Large intestine (tissue), 3 donors: ENCODE results near the gene COG5. TPM values are rescaled to one million over a fixed set of nuclear protein-coding genes. Genes with fewer than 3 reads are reported as not detected.

ENCODE experiments used
- DNase-seq, 2 donors: peaks; one replicate each; pipeline versions ENCODE4 v3.0.0 to v3.0.0-alpha.2; 2013
- H3K27ac ChIP-seq: one replicate; pipeline ENCODE4 v1.5.1; 2013; ENCODE audit warnings: low read length
- H3K27me3 ChIP-seq: 2 replicates; pipeline ENCODE4 v1.6.1; 2013; ENCODE audit warnings: low read length; ENCODE audit not compliant: control insufficient read depth, insufficient read depth
- H3K36me3 ChIP-seq: 2 replicates; pipeline ENCODE4 v1.6.1; 2013; ENCODE audit warnings: low read length; ENCODE audit not compliant: control insufficient read depth, insufficient read depth
- H3K4me1 ChIP-seq: one replicate; pipeline ENCODE4 v1.6.1; 2013; ENCODE audit warnings: low read length; ENCODE audit not compliant: control insufficient read depth, insufficient read depth
- H3K4me3 ChIP-seq: one replicate; pipeline ENCODE4 v1.5.1; 2013; ENCODE audit warnings: low read length
- H3K9me3 ChIP-seq: one replicate; pipeline ENCODE4 v1.6.1; 2013; ENCODE audit warnings: mild to moderate bottlenecking, low read depth, low read length, moderate library complexity; ENCODE audit not compliant: control insufficient read depth
- WGBS: methylation state at CpG from one replicate; pipeline ENCODE4 v1.1.5; 2013; ENCODE audit warnings: low lambda C conversion rate; ENCODE audit not compliant: insufficient coverage; 5-methylcytosine and 5-hydroxymethylcytosine counted together
- polyA plus RNA-seq: library from polyadenylated mRNA; unstranded; fragments of 120-200 nt; gene quantifications from one replicate; pipeline ENCODE4 v1.2.1, GENCODE V29; 2013

Gene COG5
- polyA plus RNA-seq, 1 donor = 40.7 TPM

DNA sequence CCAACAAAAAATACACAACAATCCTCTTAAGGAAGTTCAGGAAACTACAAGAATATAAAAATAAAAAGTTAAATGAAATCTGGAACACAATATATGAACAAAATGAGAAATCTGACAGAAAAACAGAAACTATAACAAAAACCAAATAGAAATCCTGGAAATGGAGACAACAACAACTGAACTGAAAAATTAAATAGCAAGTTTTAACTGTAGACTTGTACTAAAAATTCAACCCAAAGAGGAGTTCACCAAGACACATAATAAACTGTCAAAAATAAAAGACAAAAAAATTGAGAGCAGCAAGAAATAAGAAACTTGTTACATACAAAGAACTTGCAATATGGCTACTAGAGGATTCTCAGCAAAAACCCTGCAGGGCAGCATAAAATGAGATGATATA lies 349.8 kb downstream of the COG5 start:
- no peak for DNase-seq
- H3K9me3 ChIP-seq = peaks cover 25% of the 10 kb centered on the region
- peaks cover 20% of the 10 kb centered on the region for H3K36me3 ChIP-seq
- no peaks in the 10 kb centered on the region for H3K4me1 ChIP-seq
- H3K27me3 ChIP-seq = no peaks in the 10 kb centered on the region
- no peak overlapping the region for H3K4me3 ChIP-seq
- no peak overlapping the region for H3K27ac ChIP-seq

DNA sequence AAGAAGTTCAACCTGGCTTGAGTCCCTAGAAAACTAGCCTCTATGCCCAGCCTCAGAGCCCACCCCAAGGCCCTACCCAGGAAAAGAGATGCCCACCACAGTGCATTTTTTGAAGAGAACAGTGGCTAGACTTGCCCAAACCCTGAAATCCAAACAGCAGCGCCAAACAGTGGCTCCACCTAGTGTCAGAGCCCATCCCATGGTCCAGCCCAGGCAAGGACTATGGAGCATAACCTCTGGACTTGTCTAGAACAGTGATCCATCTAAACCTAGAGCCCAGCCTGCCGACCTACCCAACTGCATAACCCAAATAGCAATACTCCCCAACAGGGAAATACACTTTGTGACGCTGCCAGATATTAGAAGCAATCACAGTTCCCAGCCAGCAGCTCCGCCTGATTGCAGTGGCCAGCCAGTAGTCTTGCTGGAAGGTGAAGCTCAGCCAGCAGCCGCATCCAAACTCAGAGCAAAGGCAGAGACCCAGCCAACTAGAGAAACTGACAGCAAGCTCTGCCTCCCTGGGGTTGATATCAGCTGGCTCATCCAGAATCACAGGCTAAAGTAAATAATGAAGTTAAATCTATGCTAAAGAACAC lies 350.4 kb downstream of the COG5 start:
- H3K9me3 ChIP-seq = peaks cover 25% of the 10 kb centered on the region
- H3K36me3 ChIP-seq = peaks cover 26% of the 10 kb centered on the region
- DNase-seq = no peak
- no peak overlapping the region for H3K27ac ChIP-seq
- no peaks in the 10 kb centered on the region for H3K27me3 ChIP-seq
- no CpG with 5 or more reads among the region's 5 CpGs for WGBS
- H3K4me3 ChIP-seq = no peak overlapping the region
- H3K4me1 ChIP-seq = no peaks in the 10 kb centered on the region

DNA sequence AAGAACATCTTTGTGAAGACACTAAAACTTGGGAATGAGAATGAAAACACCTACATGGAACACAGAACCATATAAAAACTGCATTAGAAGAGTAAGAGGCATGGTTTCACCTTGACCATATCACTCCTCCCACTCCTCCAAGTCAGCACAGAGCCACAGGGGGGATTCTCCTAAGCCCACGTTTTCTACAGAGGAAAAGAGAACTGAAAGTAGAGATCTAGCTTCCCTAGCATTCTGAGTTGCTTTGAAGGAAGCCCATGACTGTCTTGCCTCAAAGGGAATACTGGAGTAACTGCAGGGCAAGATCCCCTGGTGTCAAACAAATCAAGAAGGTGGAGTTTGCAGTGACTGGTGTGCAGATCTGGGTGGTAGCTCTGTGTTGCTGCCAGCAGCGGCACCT lies 351.0 kb downstream of the COG5 start:
- Histone ChIP-seq H3K36me3 (peaks cover 27% of the 10 kb centered on the region), H3K9me3 (peaks cover 25% of the 10 kb centered on the region), H3K4me3 (no peak overlapping the region), H3K27me3 (no peaks in the 10 kb centered on the region), H3K27ac (no peak overlapping the region), H3K4me1 (no peaks in the 10 kb centered on the region)
- DNase-seq = no peak
- 80% methylated on average over 1 of the region's 2 CpGs for WGBS

DNA sequence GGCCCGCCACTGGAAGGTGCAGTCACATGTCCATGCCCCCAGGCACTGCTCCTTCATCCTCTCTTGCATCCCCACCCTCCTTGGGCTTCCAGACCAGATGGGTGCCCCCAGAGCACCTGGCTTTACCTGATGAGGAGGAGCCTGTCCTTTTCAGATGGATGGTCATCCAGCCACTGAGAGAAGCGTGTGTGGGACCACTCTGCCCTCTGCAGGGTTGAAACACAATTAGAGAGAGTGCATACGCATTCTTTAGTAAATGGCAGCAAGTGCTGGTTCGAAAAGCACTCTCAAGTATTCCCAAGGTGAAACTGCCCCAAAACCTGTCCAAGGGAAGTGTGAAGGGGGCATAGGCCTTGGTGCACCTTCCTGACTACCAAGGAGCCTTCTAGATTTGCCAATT lies 353.3 kb downstream of the COG5 start:
- H3K27ac ChIP-seq = no peak overlapping the region
- no peaks in the 10 kb centered on the region for H3K4me1 ChIP-seq
- DNase-seq = no peak
- H3K4me3 ChIP-seq = no peak overlapping the region
- H3K27me3 ChIP-seq = no peaks in the 10 kb centered on the region
- H3K36me3 ChIP-seq = peaks cover 47% of the 10 kb centered on the region
- peaks cover 20% of the 10 kb centered on the region for H3K9me3 ChIP-seq
- WGBS = no CpG with 5 or more reads among the region's 4 CpGs

DNA sequence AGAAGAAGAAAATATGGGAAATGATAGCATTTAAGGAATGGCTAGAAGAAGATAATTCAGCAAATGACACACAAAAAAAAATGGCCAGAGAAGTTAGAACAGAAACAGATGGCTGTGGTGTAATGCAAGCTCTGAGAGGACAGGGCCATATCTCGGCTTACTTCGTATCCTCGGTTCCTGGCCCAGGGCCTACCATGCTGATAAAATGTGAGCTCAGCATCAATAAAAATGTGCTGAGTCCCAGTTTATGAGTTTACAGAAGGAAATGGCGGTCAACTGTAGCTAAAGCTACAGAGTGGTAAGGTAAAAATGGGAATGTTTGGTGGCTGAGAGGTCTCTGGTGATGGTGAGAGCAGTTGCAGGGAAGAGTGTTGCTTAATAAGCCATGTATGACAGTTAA lies 354.2 kb downstream of the COG5 start:
- no peak for DNase-seq
- no CpG with 5 or more reads among the region's 4 CpGs for WGBS
- Histone ChIP-seq H3K9me3 (peaks cover 12% of the 10 kb centered on the region), H3K4me3 (no peak overlapping the region), H3K27ac (no peak overlapping the region), H3K27me3 (no peaks in the 10 kb centered on the region), H3K36me3 (peaks cover 55% of the 10 kb centered on the region), H3K4me1 (no peaks in the 10 kb centered on the region)

DNA sequence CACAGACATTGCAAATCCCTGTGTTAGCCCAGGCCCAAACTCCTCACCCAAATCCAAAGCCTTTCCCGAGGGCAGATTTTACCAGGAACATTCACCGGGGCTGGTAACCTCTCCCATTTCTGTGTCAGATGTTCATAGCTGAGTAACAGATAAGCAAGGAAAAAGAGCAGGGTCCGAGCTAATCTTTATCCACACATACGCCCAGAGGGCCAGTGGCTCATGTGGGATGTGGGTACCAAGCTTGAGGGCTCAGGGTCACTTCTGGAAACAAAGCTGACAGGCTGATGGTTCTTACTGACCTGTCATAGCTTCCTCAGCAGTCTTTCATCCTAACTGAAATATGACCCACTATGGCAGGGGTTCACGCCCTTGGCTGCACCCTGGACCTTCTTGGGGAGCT lies 355.2 kb downstream of the COG5 start:
- H3K9me3 ChIP-seq = peaks cover 3% of the 10 kb centered on the region
- no peaks in the 10 kb centered on the region for H3K27me3 ChIP-seq
- peaks cover 62% of the 10 kb centered on the region for H3K36me3 ChIP-seq
- no peak overlapping the region for H3K4me3 ChIP-seq
- no peaks in the 10 kb centered on the region for H3K4me1 ChIP-seq
- no CpG with 5 or more reads among the region's 5 CpGs for WGBS
- no peak overlapping the region for H3K27ac ChIP-seq
- DNase-seq = no peak

DNA sequence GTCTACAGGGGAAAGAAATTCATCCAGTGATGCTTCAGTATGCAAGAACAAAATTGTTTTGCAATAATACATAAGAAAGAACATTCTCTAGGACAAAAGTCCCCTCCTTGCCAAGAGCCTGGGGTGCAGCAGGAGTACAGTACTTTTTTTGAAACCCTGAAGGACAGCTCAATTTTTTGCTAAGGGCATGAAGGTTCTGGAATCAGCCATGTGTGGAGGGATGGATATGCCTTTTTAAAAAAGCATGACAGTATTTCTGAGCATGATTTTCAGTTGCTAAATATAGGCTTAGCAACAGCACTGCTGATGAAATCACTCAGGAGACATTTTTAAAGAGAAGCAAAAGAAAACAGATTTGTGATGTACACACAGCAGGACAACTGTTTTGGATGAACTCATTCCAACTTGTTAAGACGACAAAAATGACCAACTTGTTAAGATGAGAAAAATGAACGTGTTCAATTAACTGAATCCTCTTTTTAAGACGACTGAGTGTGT lies 355.6 kb downstream of the COG5 start:
- no peak overlapping the region for H3K27ac ChIP-seq
- no peaks in the 10 kb centered on the region for H3K4me1 ChIP-seq
- peaks cover 66% of the 10 kb centered on the region for H3K36me3 ChIP-seq
- WGBS = no CpG with 5 or more reads among the region's 3 CpGs
- no peak for DNase-seq
- H3K27me3 ChIP-seq = no peaks in the 10 kb centered on the region
- no peak overlapping the region for H3K4me3 ChIP-seq
- no peaks in the 10 kb centered on the region for H3K9me3 ChIP-seq

DNA sequence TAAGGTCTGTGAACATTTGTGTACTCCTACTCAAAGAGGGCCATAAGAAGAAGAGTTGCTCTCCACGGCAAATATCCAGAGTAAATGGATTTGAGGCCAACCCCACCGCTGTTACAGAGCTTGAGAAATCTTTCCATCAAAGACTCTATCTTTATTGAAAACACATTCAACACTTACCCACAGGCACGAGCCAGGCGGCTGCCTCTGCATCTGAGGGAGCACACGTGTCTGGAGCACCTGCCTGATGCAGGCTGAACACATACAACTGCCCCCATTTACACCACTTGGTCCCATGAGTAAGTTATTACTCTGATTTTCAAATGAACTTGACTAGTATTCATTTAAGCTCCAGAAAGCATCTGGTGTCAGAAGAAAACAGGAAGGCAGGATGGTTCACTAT lies 356.3 kb downstream of the COG5 start:
- Histone ChIP-seq H3K4me1 (no peaks in the 10 kb centered on the region), H3K9me3 (no peaks in the 10 kb centered on the region), H3K4me3 (no peak overlapping the region), H3K27me3 (no peaks in the 10 kb centered on the region), H3K27ac (no peak overlapping the region), H3K36me3 (peaks cover 72% of the 10 kb centered on the region)
- no CpG with 5 or more reads among the region's 5 CpGs for WGBS
- no peak for DNase-seq

DNA sequence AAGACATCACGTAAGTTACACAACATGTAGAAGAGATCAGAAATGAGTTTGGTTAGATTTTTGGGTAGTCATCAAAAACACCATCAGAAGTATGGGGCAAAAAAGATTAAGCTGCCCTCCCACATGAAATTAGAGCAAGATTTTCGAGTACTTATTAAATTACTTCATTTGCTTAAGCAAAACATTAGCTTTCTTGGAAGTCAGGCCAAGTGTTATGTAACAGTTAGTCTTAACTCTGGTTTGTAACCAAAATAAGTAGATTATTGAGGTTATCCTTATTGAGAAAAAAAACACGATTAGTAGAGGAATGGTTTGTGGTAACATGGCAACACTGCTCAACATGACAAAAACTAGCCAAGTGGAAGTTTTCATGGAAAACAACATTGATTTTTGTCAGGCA lies 357.0 kb downstream of the COG5 start:
- no peaks in the 10 kb centered on the region for H3K9me3 ChIP-seq
- 100% methylated on average over 2 of the region's 3 CpGs for WGBS

DNA sequence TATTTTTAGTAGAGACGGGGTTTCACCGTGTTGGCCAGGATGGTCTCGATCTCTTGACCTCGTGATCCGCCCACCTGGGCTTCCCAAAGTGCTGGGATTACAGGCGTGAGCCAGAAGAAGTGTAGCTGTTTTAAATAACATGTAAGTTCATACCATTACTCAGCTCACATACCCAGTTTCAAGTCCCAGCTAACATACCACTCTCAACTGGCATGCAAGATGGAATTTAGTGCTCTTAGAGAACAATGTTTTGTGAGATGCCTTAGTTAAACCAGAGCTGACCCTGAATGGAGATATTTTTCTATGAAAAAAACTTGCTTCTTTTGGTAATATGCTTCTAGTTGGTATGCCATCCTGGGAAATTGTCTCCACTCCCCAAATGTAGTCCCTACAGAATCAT lies 357.6 kb downstream of the COG5 start:
- no peaks in the 10 kb centered on the region for H3K9me3 ChIP-seq
- WGBS = no CpG with 5 or more reads among the region's 6 CpGs
- no peaks in the 10 kb centered on the region for H3K27me3 ChIP-seq
- no peak for DNase-seq
- peaks cover 83% of the 10 kb centered on the region for H3K36me3 ChIP-seq
- H3K27ac ChIP-seq = no peak overlapping the region
- no peaks in the 10 kb centered on the region for H3K4me1 ChIP-seq
- H3K4me3 ChIP-seq = no peak overlapping the region

More for the DNA sequence above, 357.0 kb downstream of the COG5 start:
- H3K27ac ChIP-seq = no peak overlapping the region
- H3K36me3 ChIP-seq = peaks cover 79% of the 10 kb centered on the region
- H3K27me3 ChIP-seq = no peaks in the 10 kb centered on the region
- H3K4me1 ChIP-seq = no peaks in the 10 kb centered on the region
- no peak overlapping the region for H3K4me3 ChIP-seq
- DNase-seq = no peak

DNA sequence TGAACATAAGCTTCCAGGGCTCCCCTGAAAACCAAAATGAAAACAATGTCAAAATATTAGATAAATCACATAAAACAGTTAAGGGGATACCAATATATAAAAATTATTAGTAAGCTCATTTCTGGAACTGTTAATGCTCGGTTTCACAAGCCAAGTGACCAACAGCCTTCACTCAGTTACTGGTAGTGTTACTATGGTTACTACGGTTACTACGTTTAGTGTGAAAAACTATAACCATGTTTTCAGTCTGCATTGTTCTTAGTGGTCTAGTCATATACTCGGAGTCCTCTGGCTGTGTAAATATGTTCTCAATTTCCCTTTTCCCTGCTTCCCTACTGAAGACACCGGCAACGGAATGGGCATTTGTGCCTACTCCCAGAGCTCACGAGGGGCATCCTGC lies 360.1 kb downstream of the COG5 start:
- WGBS = 100% methylated on average over 1 of the region's 7 CpGs
- no peaks in the 10 kb centered on the region for H3K9me3 ChIP-seq
- peaks cover 80% of the 10 kb centered on the region for H3K36me3 ChIP-seq
- H3K27me3 ChIP-seq = no peaks in the 10 kb centered on the region
- no peak for DNase-seq
- H3K27ac ChIP-seq = no peak overlapping the region
- H3K4me3 ChIP-seq = no peak overlapping the region
- no peaks in the 10 kb centered on the region for H3K4me1 ChIP-seq
